Caco-2 (cell line): ENCODE measurements around the gene NLRP11. TPM values are rescaled to one million over a fixed set of nuclear protein-coding genes. Genes with fewer than 3 reads are reported as not detected.

Source experiments
- BruUV-seq: library from RNA; stranded (reverse); fragments of 400-500 nt; replicated peaks from 2 replicates; lab custom pipeline; 2021; lab: Mats Ljungman, UMichigan
- CTCF ChIA-PET: fragments of 300-600 bp; sonication (Branson Sonifier 250); formaldehyde crosslinking; loops from one replicate; lab custom pipeline; 2022; ENCODE audit warnings: antibody characterized with exemption; lab: Charles Lee
- POLR2A ChIA-PET: fragments of 300-600 bp; sonication (Branson Sonifier 250); formaldehyde crosslinking; loops from one replicate; lab custom pipeline; 2022; ENCODE audit warnings: antibody characterized with exemption; lab: Charles Lee
- DNase-seq, 2 experiments: peaks; one replicate each; pipeline versions ENCODE4 v3.0.0 to v3.0.0-alpha.2; 2020 to 2022
- H3K27me3 ChIP-seq: replicated peaks from 2 replicates; pipeline ENCODE4 v1.6.0; 2011; ENCODE audit warnings: low read length; ENCODE audit not compliant: control insufficient read depth, insufficient read depth
- H3K36me3 ChIP-seq: 2 replicates; pipeline ENCODE4 v1.5.1; 2011; ENCODE audit warnings: low read length; ENCODE audit not compliant: control insufficient read depth, insufficient read depth
- H3K4me1 ChIP-seq: fragments of 250-450 bp; sonication (Bioruptor Pico); 2 replicates; pipeline ENCODE4 v1.5.1; 2020; ENCODE audit warnings: mild to moderate bottlenecking
- H3K4me3 ChIP-seq: 2 replicates; pipeline ENCODE4 v1.5.1; 2011; ENCODE audit warnings: low read depth, mild to moderate bottlenecking, control low read depth, low read length
- H3K9me3 ChIP-seq: fragments of 250-450 bp; sonication (Bioruptor Pico); 2 replicates; pipeline ENCODE4 v1.5.1; 2020; ENCODE audit warnings: mild to moderate bottlenecking, moderate library complexity
- H3K27ac Mint-ChIP-seq: one replicate; pipeline ENCODE4 v1.8.0; 2022; ENCODE audit warnings: mixed read lengths; ENCODE audit not compliant: unreplicated experiment
- H3K27me3 Mint-ChIP-seq: one replicate; pipeline ENCODE4 v1.8.0; 2022; ENCODE audit warnings: mixed read lengths; ENCODE audit not compliant: insufficient read depth, unreplicated experiment
- H3K36me3 Mint-ChIP-seq: one replicate; pipeline ENCODE4 v1.8.0; 2022; ENCODE audit warnings: mild to moderate bottlenecking, mixed read lengths; ENCODE audit not compliant: insufficient read depth, unreplicated experiment
- H3K4me1 Mint-ChIP-seq: one replicate; pipeline ENCODE4 v1.8.0; 2022; ENCODE audit warnings: low read depth, mixed read lengths; ENCODE audit not compliant: unreplicated experiment
- H3K4me3 Mint-ChIP-seq: one replicate; pipeline ENCODE4 v1.8.0; 2022; ENCODE audit warnings: mild to moderate bottlenecking, moderate library complexity, mixed read lengths; ENCODE audit not compliant: unreplicated experiment
- H3K9me3 Mint-ChIP-seq: one replicate; pipeline ENCODE4 v1.8.0; 2022; ENCODE audit warnings: mixed read lengths; ENCODE audit not compliant: unreplicated experiment
- CTCF ChIP-seq, 2 experiments: fragments of 200-600 bp in 1 of 2; IDR thresholded peaks; 1 replicate in 1 of 2; 2 replicates in 1 of 2; pipeline versions ENCODE4 v1.5.1 to v1.8.0; 2011 to 2022; ENCODE audit warnings: antibody characterized with exemption in 1 of 2, control low read depth in 1 of 2, inconsistent platforms in 1 of 2, low read depth in 1 of 2, low read length in 1 of 2, mild to moderate bottlenecking in 1 of 2, moderate library complexity in 1 of 2; ENCODE audit not compliant: insufficient read depth in 1 of 2, severe bottlenecking in 1 of 2, unreplicated experiment in 1 of 2
- intact Hi-C: fragments of 100-400 bp; cut with micrococcal nuclease; formaldehyde crosslinking; loops from one replicate; pipeline ENCODE4 v1.10.0; 2022; ENCODE audit not compliant: unreplicated experiment
- total RNA-seq: library from RNA; stranded (reverse); gene quantifications from 2 replicates; pipeline ENCODE4 v1.2.3, GENCODE V29; 2022

NLRP11 gene
- total RNA-seq, 1 experiment from 2014 or later: 0.43 TPM

DNA sequence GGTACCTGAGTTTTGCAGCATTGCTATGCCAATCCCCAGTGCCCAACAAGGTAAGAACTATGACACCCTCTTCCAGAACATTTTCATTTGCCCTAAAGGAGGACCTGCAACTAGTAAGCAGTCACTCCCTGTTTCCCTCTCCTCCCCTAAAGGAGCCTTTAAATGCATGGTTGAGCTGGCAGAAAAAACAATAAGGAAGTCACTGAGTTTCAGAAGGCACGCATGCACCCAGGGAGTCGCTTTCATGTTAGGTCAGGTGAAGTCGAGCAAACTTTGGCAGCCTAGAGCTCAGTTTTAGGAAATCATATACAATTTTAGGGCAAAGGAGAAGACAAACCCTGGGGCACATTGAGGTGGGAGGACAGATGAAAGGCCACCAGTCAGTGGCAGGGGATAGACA, 11.8 kb downstream of the NLRP11 start:
- ChIA-PET POLR2A (no interaction called here), CTCF (no interaction called here)
- no peak for DNase-seq
- no peaks in the 10 kb centered on the region for H3K4me1 Mint-ChIP-seq
- H3K4me3 ChIP-seq: no peak overlapping the region
- H3K27me3 ChIP-seq: no peaks in the 10 kb centered on the region
- H3K9me3 Mint-ChIP-seq: no peaks in the 10 kb centered on the region
- no peaks in the 10 kb centered on the region for H3K36me3 Mint-ChIP-seq
- TF ChIP-seq CTCF (IDR thresholded peaks at IDR 0.05; ENCODE audit: insufficient read depth in 1 of 2, low read depth in 1 of 2, low read length in 1 of 2, severe bottlenecking in 1 of 2, unreplicated experiment in 1 of 2): no peak
- no peak overlapping the region for H3K27ac Mint-ChIP-seq
- no peaks in the 10 kb centered on the region for H3K4me1 ChIP-seq
- H3K27me3 Mint-ChIP-seq: peaks cover 19% of the 10 kb centered on the region
- H3K9me3 ChIP-seq: no peaks in the 10 kb centered on the region
- no peak overlapping the region for H3K4me3 Mint-ChIP-seq
- intact Hi-C loops: no loop called here
- BruUV-seq: no TSS peak
- H3K36me3 ChIP-seq: no peaks in the 10 kb centered on the region

DNA sequence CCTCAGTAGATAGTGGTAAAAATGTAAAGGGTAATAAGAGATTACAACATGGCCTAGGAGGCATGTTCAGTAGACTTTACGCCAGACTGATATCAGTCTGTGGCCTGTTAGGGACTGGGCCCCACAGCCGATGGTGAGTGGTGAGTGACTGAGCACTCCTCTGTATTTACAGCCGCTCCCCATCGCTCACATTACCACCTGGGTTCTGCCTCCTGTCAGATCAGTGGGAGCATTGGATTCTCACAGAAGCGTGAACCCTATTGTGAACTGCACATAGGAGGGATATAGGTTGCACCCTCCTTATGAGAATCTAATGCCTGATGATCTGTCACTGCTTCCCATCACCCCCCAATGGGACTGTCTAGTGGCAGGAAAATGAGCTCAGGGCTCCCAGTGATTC, 17.9 kb downstream of the NLRP11 start:
- intact Hi-C loops: no loop called here
- Mint-ChIP-seq H3K27ac (no peak overlapping the region), H3K4me3 (no peak overlapping the region), H3K36me3 (no peaks in the 10 kb centered on the region), H3K27me3 (peaks cover 24% of the 10 kb centered on the region), H3K9me3 (no peaks in the 10 kb centered on the region), H3K4me1 (no peaks in the 10 kb centered on the region)
- Histone ChIP-seq H3K4me1 (0 out of 2 replicates have a peak, but pooled peaks cover 4% of the 10 kb centered on the region), H3K27me3 (no peaks in the 10 kb centered on the region), H3K9me3 (peaks cover 3% of the 10 kb centered on the region; the same call in 1 of the 2 replicates), H3K36me3 (no peaks in the 10 kb centered on the region), H3K4me3 (no peak overlapping the region)
- no peak for DNase-seq
- POLR2A ChIA-PET: interaction anchor here (0.6 kb wide), 1 partner anchor 175 kb away, joined by 3 read pairs; no protein-coding TSS in a partner anchor
- no TSS peak for BruUV-seq
- CTCF ChIA-PET: no interaction called here
- no peak for TF ChIP-seq CTCF (IDR thresholded peaks at IDR 0.05; ENCODE audit: insufficient read depth in 1 of 2, low read depth in 1 of 2, low read length in 1 of 2, severe bottlenecking in 1 of 2, unreplicated experiment in 1 of 2)

DNA sequence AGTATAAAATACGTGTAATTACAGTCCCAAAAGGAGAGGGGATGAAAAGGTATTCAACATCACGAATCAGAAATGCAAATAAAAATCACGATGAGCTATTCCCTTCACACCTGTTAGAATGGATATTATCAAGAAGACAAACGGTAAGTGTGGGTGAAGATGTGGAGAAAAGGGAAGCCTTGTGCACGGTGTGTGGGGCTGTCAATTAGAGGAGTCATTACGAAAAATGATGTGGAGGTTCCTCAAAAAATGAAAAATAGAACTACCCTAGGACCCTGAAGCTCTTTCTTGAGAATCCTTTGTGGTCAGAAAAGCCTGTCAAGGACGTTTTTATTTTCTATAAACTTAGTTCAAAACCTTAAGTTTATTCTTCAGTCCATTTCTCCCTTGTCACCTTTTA, 19.4 kb downstream of the NLRP11 start:
- no peak for TF ChIP-seq CTCF (IDR thresholded peaks at IDR 0.05; ENCODE audit: insufficient read depth in 1 of 2, low read depth in 1 of 2, low read length in 1 of 2, severe bottlenecking in 1 of 2, unreplicated experiment in 1 of 2)
- BruUV-seq: no TSS peak
- H3K4me1 ChIP-seq: 0 out of 2 replicates have a peak, but pooled peaks cover 4% of the 10 kb centered on the region
- CTCF ChIA-PET: no interaction called here
- POLR2A ChIA-PET: no interaction called here
- H3K36me3 ChIP-seq: no peaks in the 10 kb centered on the region
- no peak overlapping the region for H3K4me3 Mint-ChIP-seq
- no peak overlapping the region for H3K4me3 ChIP-seq
- no peaks in the 10 kb centered on the region for H3K36me3 Mint-ChIP-seq
- H3K27ac Mint-ChIP-seq: no peak overlapping the region
- H3K9me3 ChIP-seq: peaks cover 3% of the 10 kb centered on the region; the same call in 1 of the 2 replicates
- intact Hi-C loops: no loop called here
- H3K9me3 Mint-ChIP-seq: no peaks in the 10 kb centered on the region
- no peaks in the 10 kb centered on the region for H3K27me3 ChIP-seq
- peaks cover 18% of the 10 kb centered on the region for H3K27me3 Mint-ChIP-seq
- no peak for DNase-seq
- H3K4me1 Mint-ChIP-seq: no peaks in the 10 kb centered on the region
